ENCODE measurements around the gene NPL. TPM values are rescaled to one million over a fixed set of nuclear protein-coding genes. Genes with fewer than 3 reads are reported as not detected.

NPL gene
- total and polyA plus RNA-seq, 8 donors = 1.2 to 9.7 (median 2.7) TPM

DNA sequence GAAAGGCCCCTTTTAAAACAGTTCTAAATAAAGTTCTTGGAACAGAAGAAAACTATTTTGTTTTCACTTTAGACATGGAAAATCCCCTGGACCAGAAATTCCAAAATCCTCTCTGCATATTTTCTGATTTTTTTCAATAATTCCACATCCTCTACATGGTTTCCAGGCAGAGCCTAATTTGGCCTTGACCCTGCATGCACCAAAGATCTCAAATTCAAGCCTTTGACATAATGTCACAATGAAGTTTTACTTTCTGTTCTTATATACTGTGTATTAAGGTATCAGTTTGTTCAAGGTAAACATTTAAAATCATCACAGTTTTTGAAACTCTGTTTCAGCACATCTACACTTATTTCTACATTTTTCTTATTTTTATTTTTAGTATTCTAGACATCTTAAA lies 12.2 kb upstream of the NPL start:
- Histone ChIP-seq H3K4me3 (no peak overlapping the region), H3K27me3 (no peaks in the 10 kb centered on the region), H3K9me3 (no peaks in the 10 kb centered on the region), H3K27ac (no peak overlapping the region), H3K4me1 (peaks cover 0 to under 1% (median 0%) of the 10 kb centered on the region in 3 donors), H3K36me3 (no peaks in the 10 kb centered on the region)
- DNase-seq (no peak), ATAC-seq (no peak), FAIRE-seq (no peak)
- TF ChIP-seq, protein P1, sequence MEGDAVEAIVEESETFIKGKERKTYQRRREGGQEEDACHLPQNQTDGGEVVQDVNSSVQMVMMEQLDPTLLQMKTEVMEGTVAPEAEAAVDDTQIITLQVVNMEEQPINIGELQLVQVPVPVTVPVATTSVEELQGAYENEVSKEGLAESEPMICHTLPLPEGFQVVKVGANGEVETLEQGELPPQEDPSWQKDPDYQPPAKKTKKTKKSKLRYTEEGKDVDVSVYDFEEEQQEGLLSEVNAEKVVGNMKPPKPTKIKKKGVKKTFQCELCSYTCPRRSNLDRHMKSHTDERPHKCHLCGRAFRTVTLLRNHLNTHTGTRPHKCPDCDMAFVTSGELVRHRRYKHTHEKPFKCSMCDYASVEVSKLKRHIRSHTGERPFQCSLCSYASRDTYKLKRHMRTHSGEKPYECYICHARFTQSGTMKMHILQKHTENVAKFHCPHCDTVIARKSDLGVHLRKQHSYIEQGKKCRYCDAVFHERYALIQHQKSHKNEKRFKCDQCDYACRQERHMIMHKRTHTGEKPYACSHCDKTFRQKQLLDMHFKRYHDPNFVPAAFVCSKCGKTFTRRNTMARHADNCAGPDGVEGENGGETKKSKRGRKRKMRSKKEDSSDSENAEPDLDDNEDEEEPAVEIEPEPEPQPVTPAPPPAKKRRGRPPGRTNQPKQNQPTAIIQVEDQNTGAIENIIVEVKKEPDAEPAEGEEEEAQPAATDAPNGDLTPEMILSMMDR (IDR thresholded peaks at IDR 0.05) = no peak
- intact Hi-C loops (cut with DNase I) = no loop called here

DNA sequence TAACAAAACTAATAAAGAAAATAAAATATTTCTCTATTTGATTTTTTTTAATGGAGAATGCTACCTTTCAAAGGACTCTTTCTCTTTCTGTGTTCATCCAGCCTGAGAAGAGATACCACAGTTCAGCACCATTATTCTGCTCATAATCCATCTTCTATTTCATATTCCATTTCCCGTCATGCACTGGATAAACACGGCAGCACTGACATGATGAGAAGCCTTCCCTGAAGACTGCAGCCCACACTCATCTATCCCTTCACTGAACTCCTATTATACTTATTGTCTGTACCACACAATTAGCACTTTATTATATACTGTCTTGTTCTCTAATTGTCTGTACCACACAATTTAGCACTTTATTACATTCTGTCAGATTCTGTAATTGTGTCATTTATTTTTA lies 10.7 kb upstream of the NPL start:
- DNase-seq (no peak), ATAC-seq (no peak), FAIRE-seq (no peak)
- Histone ChIP-seq H3K4me1 (peaks cover 0 to 4% (median 0%) of the 10 kb centered on the region in 3 donors), H3K9me3 (no peaks in the 10 kb centered on the region), H3K27ac (no peak overlapping the region), H3K27me3 (no peaks in the 10 kb centered on the region), H3K4me3 (no peak overlapping the region), H3K36me3 (no peaks in the 10 kb centered on the region)
- 61 to 76% methylated on average over 2 of the region's 2 CpGs for WGBS, 2 donors
- TF ChIP-seq, protein P1 (IDR thresholded peaks at IDR 0.05) = no peak
- intact Hi-C loops (cut with DNase I) = no loop called here

DNA sequence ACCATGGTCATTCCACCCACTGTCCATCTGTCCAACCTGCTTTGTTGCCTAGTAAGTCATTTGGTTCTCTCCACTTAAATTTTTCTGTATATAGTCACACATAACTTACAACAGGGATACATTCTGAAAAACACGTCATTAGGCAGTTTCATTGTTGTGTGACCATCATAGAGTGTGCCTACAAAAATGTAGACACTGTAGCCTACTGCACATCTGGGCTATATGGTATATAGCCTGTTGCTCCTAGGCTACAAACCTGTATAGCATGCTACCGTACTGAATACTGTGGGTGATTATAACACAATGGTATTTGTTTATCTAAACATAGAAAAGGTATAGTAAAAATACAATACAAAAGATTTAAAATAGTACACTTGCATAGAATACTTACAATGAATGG lies 10.0 kb upstream of the NPL start:
- H3K4me3 ChIP-seq = no peak overlapping the region
- no peak for ATAC-seq
- no peaks in the 10 kb centered on the region for H3K27me3 ChIP-seq
- DNase-seq = no peak
- no peaks in the 10 kb centered on the region for H3K9me3 ChIP-seq
- H3K27ac ChIP-seq = no peak overlapping the region
- no peaks in the 10 kb centered on the region for H3K36me3 ChIP-seq
- peaks cover 0 to 4% (median 0%) of the 10 kb centered on the region in 3 donors for H3K4me1 ChIP-seq
- FAIRE-seq = no peak
- intact Hi-C loops (cut with DNase I) = no loop called here
- WGBS, 2 donors = 73 to 86% methylated on average over 2 of the region's 2 CpGs
- TF ChIP-seq, protein P1 (IDR thresholded peaks at IDR 0.05) = no peak

DNA sequence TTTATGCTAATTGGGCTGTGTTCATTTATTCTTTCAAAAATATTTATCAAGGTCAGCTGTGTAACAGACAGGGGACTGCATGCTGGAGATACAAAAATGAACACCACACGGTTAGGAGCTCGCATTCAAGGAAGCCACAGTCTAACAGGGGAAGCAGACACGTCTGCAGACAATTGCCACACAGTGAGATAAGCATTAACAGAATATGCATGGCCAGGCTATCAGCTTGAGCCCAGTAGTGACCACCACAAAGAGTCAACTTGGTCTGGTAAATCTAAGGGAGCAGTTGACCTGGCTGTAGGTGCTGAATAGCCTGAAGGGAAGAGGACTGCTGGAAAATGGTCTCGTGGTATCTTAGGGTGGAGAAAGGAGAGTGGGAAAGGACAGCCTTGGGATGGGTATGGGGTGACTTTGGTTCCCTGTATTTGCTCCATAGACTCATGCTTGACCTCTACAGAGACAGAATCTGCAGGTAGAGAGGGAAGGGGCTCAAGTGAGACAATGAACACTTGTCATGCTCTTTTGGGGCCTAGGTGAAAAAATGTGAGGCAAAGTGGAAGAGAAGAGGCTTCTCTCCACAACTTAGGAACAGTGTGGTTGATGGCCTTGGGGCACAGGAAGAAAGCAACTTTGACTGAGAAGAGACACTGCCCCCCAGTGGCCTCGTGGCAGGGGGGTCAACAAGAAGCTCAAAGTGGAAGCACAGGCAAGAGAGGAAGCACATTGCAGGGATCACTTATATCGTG lies 7.6 kb upstream of the NPL start:
- Histone ChIP-seq H3K9me3 (no peaks in the 10 kb centered on the region), H3K27ac (no peak overlapping the region), H3K27me3 (no peaks in the 10 kb centered on the region), H3K36me3 (no peaks in the 10 kb centered on the region), H3K4me3 (no peak overlapping the region), H3K4me1 (peaks cover 0 to 4% (median 0%) of the 10 kb centered on the region in 3 donors)
- 48 to 51% methylated on average over 6 of the region's 6 CpGs for WGBS, 2 donors
- TF ChIP-seq, protein P1 (IDR thresholded peaks at IDR 0.05) = peak; percentile 34 to 58 (median 45)
- peak; percentile 66 to 88 (median 85) for ATAC-seq
- intact Hi-C loops (cut with DNase I) = loop anchor here in 1 of 3 donors (5.0 kb wide), 1 partner anchor 700 kb away; no protein-coding TSS in a partner anchor
- DNase-seq = peak; percentile 46 to 76 (median 55)
- FAIRE-seq = no peak

DNA sequence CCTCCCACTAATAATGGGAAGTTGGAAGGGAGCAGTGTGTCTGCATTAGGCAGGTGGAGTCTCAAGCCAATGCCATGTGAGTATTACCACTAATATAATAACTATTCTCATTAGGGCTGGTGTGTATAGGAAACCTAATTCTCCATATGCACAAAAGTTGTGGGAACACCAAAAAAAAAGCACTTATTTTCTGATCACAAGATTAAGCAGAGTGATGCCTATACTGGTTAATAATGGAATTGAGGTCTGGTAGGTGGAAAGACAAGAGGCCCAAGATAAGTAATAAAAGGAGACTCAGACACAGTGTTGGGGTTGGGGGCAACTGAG lies 7.0 kb upstream of the NPL start:
- H3K27ac ChIP-seq = no peak overlapping the region
- DNase-seq (no peak), ATAC-seq (no peak), FAIRE-seq (no peak)
- TF ChIP-seq, protein P1 (IDR thresholded peaks at IDR 0.05) = no peak
- no peaks in the 10 kb centered on the region for H3K27me3 ChIP-seq
- no peak overlapping the region for H3K4me3 ChIP-seq
- intact Hi-C loops (cut with DNase I) = loop anchor here in 1 of 3 donors (5.0 kb wide), 1 partner anchor 700 kb away; no protein-coding TSS in a partner anchor
- no peaks in the 10 kb centered on the region for H3K9me3 ChIP-seq
- H3K36me3 ChIP-seq = no peaks in the 10 kb centered on the region
- peaks cover 0 to 4% (median 0%) of the 10 kb centered on the region in 3 donors for H3K4me1 ChIP-seq
